GM18517 (cell line): ENCODE results near the gene APOC3.
A peak's percentile ranks its signal among the peaks of the same experiment; 100 is the strongest.

Experiments used
- ATAC-seq: cut with Tn5 transposase; IDR thresholded peaks from one replicate; pipeline ENCODE4 v1.9.1; 2021; ENCODE audit warnings: mild to moderate bottlenecking, moderate library complexity; ENCODE audit not compliant: unreplicated experiment

Gene APOC3

GRCh38 chr11:116829525-116830183 lies at the start of gene APOC3:
Gene APOC3, plus strand, starts transcription at chr11:116829907. Its CDS starts 676 bp downstream, at chr11:116830583.
- no peak for ATAC-seq

- ATAC-seq = no peak
Observed at GRCh38 chr11:116782728-116783127, 47.0 kb upstream of the APOC3 start.

GRCh38 chr11:116786326-116786725 lies 43.4 kb upstream of the APOC3 start:
- no peak for ATAC-seq

GRCh38 chr11:116786966-116787365 lies 42.7 kb upstream of the APOC3 start:
- no peak for ATAC-seq

GRCh38 chr11:116787436-116787785 lies 42.3 kb upstream of the APOC3 start:
- no peak for ATAC-seq

- ATAC-seq = peak; percentile 76
Observed at GRCh38 chr11:116787786-116788486, 41.8 kb upstream of the APOC3 start, which contains the start of gene ZPR1. Gene ZPR1, minus strand, starts transcription at chr11:116788023. Its CDS starts 33 bp downstream, at chr11:116787990.

GRCh38 chr11:116788534-116788933 lies 41.2 kb upstream of the APOC3 start:
- ATAC-seq = no peak

- ATAC-seq = no peak
Observed at GRCh38 chr11:116788975-116789374, 40.7 kb upstream of the APOC3 start.

- no peak for ATAC-seq
Observed at GRCh38 chr11:116790167-116791001, 39.3 kb upstream of the APOC3 start.

- ATAC-seq = no peak
Observed at GRCh38 chr11:116791002-116791812, 38.5 kb upstream of the APOC3 start.

GRCh38 chr11:116791813-116792143 lies 37.9 kb upstream of the APOC3 start, which contains the start of gene APOA5:
Gene APOA5, minus strand, starts transcription at chr11:116791879. Its CDS starts 19 bp downstream, at chr11:116791860.
- ATAC-seq = no peak

GRCh38 chr11:116792144-116792868 lies 37.4 kb upstream of the APOC3 start:
- ATAC-seq = no peak

GRCh38 chr11:116792869-116793771 lies 36.6 kb upstream of the APOC3 start:
- no peak for ATAC-seq

GRCh38 chr11:116793772-116794097 lies 36.0 kb upstream of the APOC3 start:
- no peak for ATAC-seq

GRCh38 chr11:116794851-116795250 lies 34.9 kb upstream of the APOC3 start:
- ATAC-seq = no peak

- ATAC-seq = no peak
Observed at GRCh38 chr11:116796548-116796947, 33.2 kb upstream of the APOC3 start.

- ATAC-seq = no peak
Observed at GRCh38 chr11:116797816-116798215, 31.9 kb upstream of the APOC3 start.

- ATAC-seq = no peak
Observed at GRCh38 chr11:116798368-116798767, 31.3 kb upstream of the APOC3 start.

GRCh38 chr11:116800610-116801009 lies 29.1 kb upstream of the APOC3 start:
- no peak for ATAC-seq
